GM19035 (cell line): Measurements from ENCODE around the gene BLCAP.

ENCODE experiments used
- ATAC-seq: cut with Tn5 transposase; IDR thresholded peaks from one replicate; pipeline ENCODE4 v1.9.1; 2021; ENCODE audit not compliant: unreplicated experiment

The BLCAP gene

GRCh38 chr20:37530696-37531095 is 3.0 kb upstream of the BLCAP start:
- no peak for ATAC-seq

- ATAC-seq, result no peak
Observed at GRCh38 chr20:37529968-37530600, 2.4 kb upstream of the BLCAP start.

GRCh38 chr20:37529214-37529967 is 1.7 kb upstream of the BLCAP start:
- no peak for ATAC-seq

GRCh38 chr20:37528446-37529213 is 954 bp upstream of the BLCAP start:
- ATAC-seq, result no peak

GRCh38 chr20:37526839-37527637 is 638 bp downstream of the BLCAP start:
- ATAC-seq, result no peak

- no peak for ATAC-seq
Observed at GRCh38 chr20:37526238-37526838, 1.3 kb downstream of the BLCAP start.

GRCh38 chr20:37525810-37526209 is 1.9 kb downstream of the BLCAP start:
- no peak for ATAC-seq

- no peak for ATAC-seq
Observed at GRCh38 chr20:37524859-37525708, 2.6 kb downstream of the BLCAP start.

GRCh38 chr20:37523911-37524700 is 3.6 kb downstream of the BLCAP start:
- ATAC-seq, result no peak

- ATAC-seq, result no peak
Observed at GRCh38 chr20:37523012-37523391, 4.7 kb downstream of the BLCAP start.

- no peak for ATAC-seq
Observed at GRCh38 chr20:37522260-37523011, 5.2 kb downstream of the BLCAP start.

- no peak for ATAC-seq
Observed at GRCh38 chr20:37521061-37521771, 6.5 kb downstream of the BLCAP start, which contains the start of gene NNAT. NNAT (plus strand) TSS chr20:37521250; CDS start chr20:37521332, 82 bp downstream.

- ATAC-seq, result no peak
Observed at GRCh38 chr20:37520419-37520955, 7.2 kb downstream of the BLCAP start.

- no peak for ATAC-seq
Observed at GRCh38 chr20:37519508-37520418, 7.9 kb downstream of the BLCAP start.

GRCh38 chr20:37518606-37519507 is 8.8 kb downstream of the BLCAP start:
- ATAC-seq, result no peak
